Stimulated activated CD4-positive, alpha-beta T cell treated with anti-CD3 and anti-CD28 coated beads, Interleukin-15, amount 100 ng/mL, for 1 hour (primary cell): ENCODE measurements around the gene CPHXL.
A peak's percentile ranks its signal among the peaks of the same experiment; 100 is the strongest.

Experiments
- DNase-seq, 2 donors: peaks; one replicate each; pipeline ENCODE4 v3.0.0-alpha.2; 2020; ENCODE audit warnings: low read depth in 1 of 2, low spot score in 1 of 2

CPHXL gene

DNA sequence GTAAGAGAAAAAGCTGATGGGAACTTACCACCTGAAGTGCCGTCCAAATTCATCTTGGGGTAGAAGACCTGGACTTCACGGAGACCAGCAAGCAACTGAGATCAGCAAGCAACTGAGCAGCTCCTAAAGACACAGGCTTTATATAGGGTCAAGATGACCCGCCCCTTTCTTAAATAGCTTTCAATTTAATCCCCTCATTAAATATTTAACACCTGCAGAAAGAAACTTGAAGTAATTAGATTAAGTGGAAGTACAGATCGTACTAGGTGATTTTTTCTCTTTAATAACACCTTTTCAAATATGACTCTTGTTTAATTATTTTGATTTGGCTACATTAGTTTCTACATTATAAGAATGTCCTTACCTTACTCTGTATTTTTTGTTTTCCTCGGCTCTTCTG is at the start of gene CPHXL:
TSS of gene CPHXL (minus strand) at position 101 of the 400 bp plus-strand sequence. CDS start at position 53, 48 bp downstream.
- DNase-seq: no peak

DNA sequence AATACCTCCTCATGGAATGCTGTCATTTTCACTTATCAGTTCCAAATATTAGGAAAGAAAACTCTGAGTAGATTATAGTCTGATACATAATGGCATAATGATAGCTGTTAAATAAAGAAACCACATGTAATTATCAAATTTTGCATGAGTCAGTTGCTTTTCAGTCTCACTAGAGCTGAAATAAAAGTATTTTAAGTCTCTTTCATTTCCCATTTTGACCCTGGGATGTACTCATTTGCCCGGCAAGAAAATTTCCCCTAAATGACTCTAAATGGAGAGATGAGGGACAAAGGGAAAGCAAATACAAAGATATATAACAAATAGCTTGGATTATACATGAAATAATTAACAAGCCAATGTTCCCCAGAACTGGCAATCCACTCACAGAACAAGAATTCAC is 47.9 kb upstream of the CPHXL start:
- DNase-seq: no peak

DNA sequence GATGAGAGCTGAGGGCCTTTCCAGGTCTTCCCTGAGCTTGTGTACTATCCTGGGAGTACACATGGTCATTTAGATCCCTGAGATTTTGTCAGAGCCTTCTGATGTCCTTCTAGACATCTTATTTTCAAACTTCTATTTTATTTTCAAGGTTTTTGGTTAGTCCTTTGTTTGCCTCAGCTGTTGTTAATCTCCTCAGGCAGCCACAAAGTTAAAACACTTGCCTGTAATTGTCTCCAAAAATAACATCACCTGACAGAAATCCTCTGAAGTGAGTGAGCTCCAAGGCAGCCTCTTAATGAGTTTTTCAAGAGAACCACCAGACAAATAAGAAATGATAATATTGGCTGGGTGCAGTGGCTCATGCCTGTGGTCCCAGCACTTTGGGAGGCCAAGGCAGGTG is 43.8 kb upstream of the CPHXL start:
- DNase-seq: no peak

DNA sequence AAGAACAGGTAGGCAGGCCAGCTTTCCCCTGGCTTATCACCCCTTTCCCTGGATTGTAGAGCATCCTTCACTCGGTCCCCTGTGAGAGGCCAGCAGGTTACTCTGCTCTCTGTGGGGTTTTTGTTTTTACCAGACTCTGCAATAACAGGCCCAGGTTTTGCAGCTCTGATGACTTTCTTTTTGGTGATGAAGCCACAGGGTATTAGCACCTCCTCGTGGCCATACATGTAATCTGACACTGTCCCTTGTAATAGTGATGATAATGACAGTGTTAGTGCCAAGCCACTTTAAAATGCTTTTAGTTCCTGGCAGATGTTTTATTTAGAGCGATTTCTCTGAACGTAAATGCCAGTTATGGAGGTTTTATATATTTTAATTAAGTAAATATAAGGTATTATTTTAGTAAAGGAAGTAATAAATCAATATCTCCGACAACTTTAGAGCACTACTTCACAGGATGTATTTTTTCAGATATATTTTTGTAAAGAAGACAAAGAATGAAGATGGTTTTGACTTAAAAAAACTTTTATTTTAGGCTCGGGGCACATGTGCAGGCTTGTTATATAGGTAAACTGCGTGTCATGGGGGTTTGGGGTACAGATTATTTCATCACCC is 38.0 kb upstream of the CPHXL start:
- DNase-seq: peak in 1 of 2 donors; percentile 15

DNA sequence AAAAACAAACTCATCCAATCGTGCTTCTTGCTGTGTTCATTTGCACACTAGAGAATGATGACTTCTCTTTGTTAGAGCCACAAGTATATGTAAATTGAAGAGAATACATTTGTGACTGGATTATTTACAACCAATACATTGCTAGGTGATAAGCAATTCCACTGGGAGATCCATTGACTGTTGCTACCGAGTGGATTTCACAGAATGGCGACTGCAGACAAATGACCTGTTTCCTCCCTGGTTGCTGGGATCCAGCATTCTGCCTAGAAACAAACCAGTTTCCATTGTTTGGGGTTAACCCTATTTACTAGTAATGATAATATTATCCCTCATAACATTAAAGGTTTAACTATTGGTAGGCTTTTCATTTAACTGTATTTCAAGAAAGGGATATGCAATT is 36.9 kb upstream of the CPHXL start:
- DNase-seq: no peak

DNA sequence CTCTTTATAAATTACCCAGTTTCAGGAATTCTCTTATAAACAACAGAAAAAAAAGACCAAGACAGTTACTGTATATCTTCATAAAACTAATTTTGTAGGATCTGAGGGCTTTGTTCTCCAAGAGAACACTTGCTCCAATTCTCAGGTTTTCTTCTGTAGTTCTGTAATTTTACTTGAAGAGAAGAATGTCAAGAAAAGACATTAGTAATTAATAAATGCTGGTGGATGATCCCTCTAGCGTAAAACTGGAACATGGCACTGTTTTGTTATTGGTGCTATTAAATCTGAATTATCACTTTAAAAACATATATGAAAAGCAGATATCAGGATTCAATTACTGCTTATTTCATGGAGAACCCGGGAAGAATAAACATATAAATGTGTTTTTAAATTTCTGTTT is 36.5 kb upstream of the CPHXL start:
- no peak for DNase-seq

DNA sequence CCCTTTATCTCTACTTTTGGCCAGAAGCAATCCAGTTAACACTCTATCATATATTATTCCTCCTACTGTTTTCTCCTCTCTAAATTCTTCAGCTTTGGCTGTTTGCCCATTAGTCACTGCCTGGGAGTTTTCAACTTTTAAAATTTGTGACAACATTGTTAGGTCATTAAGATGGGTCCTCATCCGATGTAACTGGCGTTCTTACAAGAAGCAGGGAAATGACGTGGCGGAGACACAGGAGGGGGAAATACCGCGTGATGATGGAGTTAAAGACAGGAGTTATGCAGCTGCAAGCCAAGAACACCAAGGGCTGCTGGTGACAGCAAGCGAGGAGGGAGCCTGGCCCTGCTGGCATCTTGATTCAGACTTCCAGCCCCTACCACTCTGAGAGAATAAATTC is 34.8 kb upstream of the CPHXL start:
- DNase-seq: no peak

DNA sequence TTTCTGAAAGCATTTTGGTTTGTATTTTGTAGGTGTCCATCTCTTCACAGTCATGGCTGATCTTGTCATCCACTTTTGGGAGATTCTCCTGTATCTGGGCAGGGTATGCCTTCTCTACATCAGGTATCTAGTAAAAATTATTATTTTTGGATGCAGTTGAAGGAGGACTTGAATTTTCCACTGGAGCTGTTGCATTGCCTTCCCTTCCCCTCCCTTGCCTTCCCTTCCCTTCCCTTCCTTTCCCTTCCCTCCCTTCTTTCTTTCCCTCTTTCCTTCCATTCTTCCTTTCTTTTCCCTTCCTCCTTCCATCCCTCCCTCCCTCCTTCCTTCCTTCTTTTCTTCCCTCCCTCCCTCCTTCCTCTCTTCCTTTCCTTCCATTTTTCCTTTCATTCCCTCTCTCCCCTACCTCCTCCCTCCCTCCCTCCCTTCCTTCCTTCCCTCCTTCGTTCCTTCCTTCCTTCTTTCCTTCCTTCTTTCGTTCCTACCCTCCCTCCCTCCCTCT is 33.8 kb upstream of the CPHXL start:
- DNase-seq: no peak

DNA sequence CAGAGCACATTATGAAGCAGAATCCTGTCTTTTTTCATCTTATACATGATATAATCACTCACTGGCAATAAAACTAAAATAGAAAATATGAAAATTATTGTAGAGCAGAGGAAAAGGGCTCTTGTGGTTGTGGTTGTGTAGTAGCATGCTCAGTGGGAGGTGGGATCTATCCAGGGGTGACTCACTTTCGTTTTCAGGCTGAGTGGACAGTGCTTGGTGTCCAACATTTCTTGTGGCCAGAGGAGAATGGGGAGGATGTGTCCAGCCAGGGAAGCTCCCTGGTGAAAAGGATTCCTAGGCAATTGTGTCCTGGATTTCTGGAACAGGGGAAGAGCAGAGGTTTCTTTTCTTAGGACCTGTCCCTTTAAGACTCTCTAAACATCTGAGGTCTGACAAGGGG is 31.9 kb upstream of the CPHXL start:
- DNase-seq: no peak

DNA sequence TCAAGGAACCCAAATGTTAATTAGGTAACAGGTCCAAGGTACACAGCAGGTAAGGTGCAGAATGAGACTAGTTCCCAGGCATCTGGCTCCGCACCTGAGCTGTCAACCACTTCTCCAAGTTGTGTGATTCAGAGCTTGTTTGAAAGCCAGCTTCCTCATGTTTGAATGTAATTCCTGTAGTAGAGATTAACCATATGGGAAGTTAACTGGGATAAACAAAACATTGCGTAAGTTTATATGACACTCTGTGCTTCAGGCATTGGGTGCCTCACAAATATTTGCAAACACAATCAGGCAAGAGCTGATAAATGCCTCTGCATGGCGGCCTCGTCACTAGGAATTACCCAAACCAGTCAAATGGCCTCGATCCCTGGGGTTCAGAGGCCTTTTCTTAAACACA is 27.9 kb upstream of the CPHXL start:
- DNase-seq: no peak

DNA sequence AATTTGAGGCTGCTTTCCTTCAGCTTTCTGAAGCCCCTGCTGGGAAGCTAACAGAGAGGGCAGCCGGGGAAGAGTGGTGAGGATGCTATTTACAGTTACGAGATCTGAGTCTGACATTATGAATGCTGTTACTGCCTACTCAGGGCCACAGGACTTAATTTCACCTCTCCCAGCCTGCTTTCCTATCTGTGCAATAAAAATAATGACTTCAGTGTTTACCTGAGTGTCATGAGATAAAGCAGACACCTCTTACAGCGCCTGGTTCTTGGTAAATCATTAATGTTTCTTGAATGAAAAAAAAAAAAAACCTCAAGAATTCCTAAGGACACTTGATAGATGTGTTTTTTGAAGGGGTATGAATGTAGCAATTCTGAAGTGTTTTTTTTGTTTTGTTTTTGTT is 24.2 kb upstream of the CPHXL start:
- DNase-seq: no peak

DNA sequence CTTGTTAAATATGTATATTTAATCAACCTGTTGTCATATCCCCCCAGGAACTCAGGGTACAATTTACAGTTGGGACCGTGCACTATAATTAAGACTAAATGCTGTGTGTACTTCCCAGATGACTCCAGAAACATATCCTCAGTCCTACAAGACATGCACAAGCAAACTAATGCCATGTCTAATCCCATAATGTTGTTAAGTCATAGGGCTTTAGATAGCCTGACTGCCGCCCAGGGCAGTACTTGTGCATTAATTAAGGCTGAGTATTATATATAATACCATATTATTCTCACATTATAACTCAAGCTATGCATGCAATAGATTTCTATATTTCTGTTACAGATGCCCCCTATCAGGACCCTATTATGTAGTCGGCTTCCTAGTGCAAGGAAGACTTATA is 20.1 kb upstream of the CPHXL start:
- no peak for DNase-seq

DNA sequence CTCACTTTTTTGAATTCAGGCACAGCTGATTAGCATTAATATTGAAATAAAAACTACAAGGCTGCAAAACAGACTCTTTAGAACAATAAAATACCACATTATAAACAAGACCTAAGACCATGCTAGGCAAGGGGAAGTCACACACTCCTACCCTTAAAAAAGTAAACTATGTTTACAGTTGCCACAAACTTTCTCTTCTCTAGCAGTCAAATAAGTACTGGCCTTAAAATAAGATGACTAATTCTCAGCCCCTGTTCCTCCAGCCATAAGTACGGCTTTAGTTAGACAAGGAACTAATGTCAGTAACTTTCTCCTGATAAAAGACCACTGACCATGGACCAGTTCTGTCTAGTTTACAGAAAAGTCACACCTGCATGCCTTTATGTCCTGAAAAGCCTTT is 19.5 kb upstream of the CPHXL start:
- no peak for DNase-seq

DNA sequence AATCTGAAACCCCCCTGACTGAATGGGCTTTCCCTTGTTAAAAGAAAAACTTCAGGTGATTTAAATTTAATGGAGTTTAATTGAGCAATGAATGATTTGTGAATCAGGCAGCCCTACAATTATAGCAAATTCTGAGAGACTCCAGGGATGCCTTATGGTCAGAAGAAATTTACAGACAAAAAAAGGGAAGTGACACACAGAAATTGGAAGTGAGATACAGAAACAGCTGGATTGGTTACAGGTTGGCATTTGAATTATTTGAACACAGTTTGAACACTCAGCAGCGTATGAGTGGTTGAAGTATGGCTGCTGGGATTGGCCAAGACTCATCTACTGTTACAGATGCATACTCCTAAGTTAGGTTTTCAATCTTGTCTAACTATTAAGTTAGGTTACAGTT is 19.0 kb upstream of the CPHXL start:
- no peak for DNase-seq

DNA sequence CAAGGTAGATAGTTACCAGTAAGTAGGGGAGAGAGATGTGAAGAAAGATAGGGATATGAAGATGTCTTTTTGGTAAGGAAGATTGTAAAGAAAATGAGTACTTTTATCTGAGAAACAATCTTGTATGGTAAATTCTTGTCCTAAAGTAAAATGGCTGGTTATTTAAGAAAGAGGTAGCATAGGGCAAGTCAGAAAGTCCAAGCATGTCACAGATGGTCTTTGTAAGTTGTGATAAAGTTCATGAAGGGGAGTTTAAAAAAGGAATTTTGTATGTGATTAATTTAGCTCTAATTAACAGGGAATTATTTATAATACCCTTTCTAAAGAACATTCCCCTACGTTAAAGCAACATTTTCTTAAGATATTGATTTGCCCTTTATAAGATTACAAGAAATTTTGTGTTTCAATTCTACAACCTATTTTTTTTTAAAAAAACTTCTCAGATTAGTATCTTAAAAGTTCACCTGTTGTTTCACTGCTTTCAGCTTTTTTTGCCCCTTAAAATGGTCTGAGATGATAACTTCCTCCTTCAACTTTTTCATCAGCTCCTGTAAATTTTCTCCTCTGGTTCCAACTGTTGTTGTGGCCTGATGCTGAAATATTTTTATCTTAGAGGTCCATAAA is 16.2 kb upstream of the CPHXL start:
- DNase-seq: no peak

DNA sequence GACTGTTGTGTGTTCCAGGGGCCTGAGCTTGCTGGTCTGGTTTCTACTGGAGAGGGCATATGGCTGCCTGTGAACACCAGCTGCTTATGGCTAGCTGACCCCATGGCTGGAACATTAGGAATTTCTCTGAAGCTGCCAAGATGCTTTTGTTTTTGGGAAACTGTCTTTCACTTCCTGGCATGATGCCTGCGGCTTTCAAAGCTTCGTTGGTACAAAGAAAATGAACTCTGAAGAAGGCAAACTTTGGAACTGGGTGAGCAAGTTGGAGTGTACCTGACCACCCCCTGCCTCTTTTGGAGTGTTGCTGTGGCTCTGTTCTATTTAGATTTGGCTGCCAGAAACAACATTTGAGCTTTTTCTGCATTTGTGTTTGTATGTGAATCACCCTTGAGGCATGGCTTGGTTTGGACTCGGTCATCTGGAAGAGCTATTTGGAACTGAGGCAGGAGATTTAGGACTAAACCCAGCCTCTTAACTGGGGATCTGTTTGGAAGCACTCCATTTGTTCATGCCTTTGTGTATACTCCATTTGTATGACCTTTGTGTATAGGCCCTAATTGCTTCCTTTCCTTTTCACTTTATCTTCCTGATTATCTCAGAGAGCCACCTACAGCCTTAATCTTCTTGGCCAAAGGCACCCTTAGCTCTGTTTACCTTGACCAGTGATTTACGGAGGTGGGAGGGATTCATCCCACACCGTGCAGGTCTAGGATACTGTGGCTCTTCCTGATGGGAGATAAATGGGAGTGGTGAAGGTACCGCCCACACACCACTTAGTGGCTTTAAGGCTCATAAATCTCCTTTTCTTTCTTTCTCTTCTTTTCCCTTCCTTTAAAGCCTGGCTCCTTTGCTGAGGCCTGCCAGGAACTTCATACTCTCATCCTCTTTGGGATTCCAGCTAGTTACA is 7.3 kb upstream of the CPHXL start:
- DNase-seq: no peak

DNA sequence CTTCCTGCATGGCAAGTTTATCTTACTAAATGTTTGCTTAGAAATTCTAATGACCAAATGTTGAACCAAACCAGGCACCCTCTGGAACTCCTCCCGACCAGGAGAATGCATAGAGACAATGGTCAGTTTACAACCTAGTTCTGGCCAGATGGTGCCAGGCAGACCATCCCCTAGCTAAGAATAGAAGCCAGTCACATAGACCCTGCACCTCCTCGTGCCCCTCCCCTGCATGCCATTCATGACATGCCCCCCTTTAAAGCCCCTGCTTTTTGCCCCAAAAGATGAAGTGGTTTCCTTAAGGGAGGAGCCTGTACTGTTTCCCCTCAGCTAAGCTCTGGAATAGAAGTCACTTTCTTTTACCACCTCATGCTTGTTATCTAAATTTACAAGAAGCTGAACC is 6.6 kb upstream of the CPHXL start:
- DNase-seq: no peak

DNA sequence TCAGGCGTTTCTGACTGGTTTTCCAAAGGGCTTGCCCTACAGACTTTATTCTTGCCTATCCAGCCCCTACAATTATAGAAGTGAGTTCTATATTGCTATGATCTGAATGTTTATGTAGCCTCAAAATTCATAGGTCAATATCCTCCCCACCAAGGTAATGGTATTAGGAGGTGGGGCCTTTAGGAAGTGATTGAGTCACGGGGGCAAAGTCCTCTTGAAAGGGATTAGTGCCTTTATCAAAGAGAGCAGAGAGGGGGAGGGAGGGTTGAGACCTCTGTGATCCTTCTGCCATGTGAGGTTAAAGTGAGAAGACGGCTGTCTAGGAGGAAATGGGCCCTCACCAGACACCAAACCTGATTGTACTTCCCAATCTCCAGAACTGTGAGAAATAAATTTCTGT is 931 bp upstream of the CPHXL start:
- no peak for DNase-seq

DNA sequence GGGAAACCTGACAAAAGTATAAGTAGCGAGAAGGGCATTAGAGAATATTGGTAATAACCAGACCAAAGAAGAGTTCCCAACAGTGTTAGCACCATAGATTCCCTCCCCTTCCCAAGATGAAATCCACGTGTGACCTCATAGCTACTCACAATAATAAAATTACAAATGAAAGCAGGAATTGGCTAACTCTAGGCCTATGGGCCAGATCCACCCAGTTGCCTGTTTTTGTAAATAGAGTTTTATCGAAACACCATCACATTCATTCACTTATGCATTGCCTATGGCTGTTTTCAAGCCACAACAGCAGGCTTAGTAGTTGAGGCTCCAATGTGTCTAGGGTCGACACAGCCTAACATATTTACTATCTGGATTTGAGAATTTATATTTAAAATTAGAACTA is 7.8 kb downstream of the CPHXL start:
- DNase-seq: no peak

DNA sequence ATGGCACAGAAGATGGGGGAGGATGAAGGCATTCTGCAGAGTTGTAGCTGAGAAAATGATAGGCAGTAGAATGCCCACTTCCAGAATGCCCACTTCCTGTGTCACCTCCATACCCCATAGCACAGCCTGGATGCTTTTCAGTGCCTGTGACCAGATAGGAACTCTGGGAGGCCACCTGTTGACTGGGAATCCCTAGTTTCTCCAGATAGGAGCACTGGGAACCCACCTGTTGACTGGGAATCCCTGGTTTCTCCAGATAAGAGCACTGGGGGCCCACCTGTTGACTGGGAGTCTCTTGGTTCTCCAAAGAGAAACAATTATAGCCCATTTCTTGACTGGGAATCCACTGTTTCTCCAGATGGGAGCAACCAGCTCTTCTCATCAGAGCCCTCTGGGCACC is 11.6 kb downstream of the CPHXL start:
- no peak for DNase-seq

DNA sequence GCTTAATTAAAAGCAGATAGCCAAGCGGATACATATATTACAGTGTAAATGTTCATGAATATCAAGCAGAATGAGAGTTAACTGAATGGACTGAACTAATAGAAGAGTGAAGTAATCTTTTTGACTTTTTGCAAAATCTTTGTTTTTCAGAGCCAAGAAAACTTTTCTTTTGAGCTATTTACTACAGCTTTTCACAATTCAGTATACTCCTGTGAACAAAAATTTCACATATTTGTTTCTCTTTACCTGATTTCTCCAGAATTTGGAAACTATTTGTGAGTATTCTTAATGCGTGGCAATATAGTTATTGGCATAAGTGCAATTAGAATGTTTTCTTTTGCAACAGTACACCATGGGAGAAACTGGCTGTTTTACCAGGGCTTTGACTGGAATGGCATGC is 15.9 kb downstream of the CPHXL start:
- DNase-seq: no peak

DNA sequence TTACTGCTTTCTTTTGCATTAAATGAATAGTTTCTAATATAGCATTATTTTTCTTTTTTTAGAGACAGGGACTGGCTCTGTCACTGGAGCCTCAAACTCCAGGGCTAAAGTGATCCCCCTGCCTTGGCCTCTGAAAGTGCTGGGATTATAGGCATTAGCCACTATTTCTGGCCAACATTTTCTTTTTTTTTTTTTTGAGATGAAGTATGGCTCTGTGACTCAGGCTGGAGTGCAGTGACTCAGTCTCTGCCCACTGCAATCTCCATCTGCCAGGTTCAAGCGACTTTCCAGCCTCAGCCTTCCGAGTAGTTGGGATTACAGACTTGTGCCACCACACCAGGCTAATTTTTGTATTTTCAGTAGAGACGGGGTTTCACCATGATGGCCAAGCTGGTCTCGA is 23.0 kb downstream of the CPHXL start:
- DNase-seq: no peak
